Activated CD4-positive, alpha-beta T cell treated with anti-CD3 and anti-CD28 coated beads, Interleukin-2, amount 50 U/mL, for 48 hours (primary cell): ENCODE results near the gene TBC1D2.
"Not testable (repeated sequence)": the region's sequence is repeated elsewhere in the genome, so short reads cannot be mapped to it uniquely, and the experiment has no call there.

Source experiments
- DNase-seq, 2 experiments: peaks; one replicate each; pipeline ENCODE4 v3.0.0-alpha.2; 2020

Gene TBC1D2, protein sequence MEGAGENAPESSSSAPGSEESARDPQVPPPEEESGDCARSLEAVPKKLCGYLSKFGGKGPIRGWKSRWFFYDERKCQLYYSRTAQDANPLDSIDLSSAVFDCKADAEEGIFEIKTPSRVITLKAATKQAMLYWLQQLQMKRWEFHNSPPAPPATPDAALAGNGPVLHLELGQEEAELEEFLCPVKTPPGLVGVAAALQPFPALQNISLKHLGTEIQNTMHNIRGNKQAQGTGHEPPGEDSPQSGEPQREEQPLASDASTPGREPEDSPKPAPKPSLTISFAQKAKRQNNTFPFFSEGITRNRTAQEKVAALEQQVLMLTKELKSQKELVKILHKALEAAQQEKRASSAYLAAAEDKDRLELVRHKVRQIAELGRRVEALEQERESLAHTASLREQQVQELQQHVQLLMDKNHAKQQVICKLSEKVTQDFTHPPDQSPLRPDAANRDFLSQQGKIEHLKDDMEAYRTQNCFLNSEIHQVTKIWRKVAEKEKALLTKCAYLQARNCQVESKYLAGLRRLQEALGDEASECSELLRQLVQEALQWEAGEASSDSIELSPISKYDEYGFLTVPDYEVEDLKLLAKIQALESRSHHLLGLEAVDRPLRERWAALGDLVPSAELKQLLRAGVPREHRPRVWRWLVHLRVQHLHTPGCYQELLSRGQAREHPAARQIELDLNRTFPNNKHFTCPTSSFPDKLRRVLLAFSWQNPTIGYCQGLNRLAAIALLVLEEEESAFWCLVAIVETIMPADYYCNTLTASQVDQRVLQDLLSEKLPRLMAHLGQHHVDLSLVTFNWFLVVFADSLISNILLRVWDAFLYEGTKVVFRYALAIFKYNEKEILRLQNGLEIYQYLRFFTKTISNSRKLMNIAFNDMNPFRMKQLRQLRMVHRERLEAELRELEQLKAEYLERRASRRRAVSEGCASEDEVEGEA

GRCh38 chr9:98255578-98256296, at the start of gene TBC1D2:
Gene TBC1D2, minus strand, starts transcription at chr9:98255649. Its CDS starts 108 bp downstream, at chr9:98255541.
- DNase-seq = peak; percentile 98

DNA sequence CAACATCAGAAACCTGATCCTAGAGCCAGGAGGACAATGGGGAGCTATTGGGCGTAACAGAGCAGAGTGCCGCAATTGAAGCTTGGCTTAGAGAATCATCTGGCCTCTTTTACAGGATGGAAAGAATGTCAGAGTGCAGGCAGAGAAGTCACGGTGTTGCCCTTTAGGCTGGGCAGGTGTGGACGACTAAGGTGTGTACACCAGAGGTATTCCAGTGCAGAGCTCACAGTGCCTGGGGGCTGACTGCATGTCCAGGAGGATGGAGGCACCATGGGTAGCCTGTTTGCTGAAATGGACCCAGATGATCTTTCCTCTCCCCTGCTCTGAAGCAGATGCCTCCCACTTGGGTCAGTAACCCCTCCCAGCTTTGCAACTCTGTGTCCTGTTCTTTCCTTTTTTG, 48.9 kb upstream of the TBC1D2 start:
- DNase-seq = no peak

DNA sequence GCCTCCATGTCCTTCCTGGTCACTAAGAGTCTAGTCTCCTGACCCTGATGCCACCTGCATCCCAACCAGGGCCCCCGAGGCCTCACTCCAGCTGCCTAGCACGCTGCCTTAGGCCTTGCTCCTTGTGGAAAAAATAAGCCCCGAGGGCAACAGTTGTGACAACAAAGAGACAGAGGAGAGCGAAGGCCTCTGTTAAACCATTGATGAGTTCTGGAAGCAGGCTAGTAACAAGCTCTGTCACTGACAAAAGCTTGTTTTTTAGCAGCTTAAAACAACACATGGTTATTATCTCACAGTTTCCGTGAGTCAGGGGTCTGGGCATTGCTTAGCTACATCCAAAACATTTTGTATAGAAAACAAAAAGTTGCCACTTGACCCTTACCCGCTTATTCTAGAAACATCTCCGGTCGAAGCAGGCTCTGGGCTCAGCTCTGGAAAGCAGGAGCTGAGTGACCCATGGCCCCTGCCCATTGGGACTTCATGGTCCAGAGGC, 48.2 kb upstream of the TBC1D2 start:
- DNase-seq = no peak

GRCh38 chr9:98302938-98303632, 47.6 kb upstream of the TBC1D2 start:
- DNase-seq = no peak

GRCh38 chr9:98302150-98302549, 46.7 kb upstream of the TBC1D2 start:
- no peak for DNase-seq

GRCh38 chr9:98300611-98301010, 45.2 kb upstream of the TBC1D2 start:
- DNase-seq = no peak

DNA sequence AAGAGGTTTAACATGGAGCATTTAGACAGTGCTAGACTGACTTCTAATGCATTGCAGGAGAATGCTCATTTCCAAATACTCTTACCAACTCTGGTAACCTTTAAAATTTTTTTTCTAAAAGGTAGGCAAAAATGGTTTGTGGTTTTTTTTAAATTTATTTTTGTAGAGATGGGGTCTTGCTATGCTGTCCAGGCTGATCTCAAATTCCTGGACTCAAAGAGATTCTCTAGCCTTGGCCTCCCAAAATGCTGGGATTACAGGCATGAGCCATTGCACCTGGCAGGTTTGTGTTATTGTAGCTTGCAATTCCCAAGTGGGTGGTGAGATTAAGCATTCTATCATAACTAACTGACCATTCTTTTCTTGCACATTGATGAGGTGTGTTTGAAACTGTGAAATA, 43.0 kb upstream of the TBC1D2 start:
- DNase-seq = no peak

- no peak for DNase-seq
Observed at GRCh38 chr9:98295824-98296223, 40.4 kb upstream of the TBC1D2 start.

DNA sequence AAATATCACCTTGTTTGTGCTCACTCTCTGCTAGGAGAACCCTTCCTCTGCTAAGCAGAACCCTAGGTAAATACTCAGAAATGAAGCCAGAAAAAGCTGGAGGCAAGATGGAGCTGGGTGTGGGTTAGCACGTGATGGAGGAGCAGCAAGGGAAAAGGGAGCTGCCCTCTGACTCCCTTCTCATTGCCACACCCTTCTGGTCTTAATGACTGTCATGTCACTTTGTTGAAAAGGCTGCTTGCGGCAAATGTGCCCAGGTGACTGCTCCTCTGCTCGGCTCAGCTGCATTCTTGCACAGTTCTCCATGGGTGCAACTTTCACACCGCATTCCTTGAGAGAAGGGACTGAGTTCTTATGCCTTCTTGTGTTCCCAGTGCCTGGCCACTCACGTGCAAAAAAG, 36.4 kb upstream of the TBC1D2 start:
- no peak for DNase-seq

DNA sequence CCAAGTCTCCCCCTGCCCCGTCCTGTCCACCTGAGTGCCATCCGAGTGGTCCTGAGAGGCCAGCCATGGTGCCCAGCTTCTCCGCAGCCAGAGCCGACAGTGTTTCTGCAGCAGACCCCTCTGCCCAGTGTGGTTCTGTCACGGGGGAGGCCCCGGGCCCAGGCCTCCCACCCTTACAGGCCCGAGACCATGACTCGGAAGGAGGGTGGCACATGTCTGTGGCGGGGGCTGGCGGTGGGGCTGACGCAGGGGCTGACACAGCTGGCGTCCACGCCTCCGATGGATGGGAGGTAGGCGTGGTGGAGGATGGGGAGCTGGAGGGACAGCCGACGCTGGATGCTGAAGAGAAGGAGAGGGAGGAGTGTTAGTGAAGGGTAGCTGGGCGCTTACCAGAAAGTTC, 35.0 kb upstream of the TBC1D2 start:
- DNase-seq = no peak

DNA sequence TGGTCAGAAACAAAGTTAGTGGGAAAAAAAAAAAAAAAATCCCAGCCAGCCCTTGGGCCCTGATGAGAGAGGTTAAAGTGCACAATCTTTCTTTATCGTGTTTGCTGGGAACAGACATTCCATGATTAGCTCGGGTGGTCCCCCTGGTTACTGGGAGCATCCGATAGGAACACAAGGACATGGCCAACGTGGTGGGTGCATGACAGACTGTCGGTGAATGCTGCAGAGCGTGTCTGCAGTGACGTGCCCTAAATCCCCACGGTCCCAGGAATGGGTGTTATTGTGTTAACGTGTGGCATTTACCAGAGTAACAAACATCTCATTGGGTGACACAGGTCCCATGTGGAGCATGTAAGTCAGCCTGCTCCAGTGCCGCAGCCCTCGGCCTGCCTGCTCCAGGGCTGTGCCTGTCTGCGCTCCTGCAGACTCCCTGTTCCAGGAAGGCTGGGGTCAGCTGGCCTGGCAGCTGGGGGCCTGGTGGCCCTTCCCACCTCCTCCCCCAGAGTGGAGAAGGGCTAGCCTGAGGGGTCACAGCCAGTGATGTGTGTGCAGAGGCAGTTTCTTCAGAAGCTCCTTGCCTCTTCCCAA, 34.3 kb upstream of the TBC1D2 start:
- DNase-seq = no peak

DNA sequence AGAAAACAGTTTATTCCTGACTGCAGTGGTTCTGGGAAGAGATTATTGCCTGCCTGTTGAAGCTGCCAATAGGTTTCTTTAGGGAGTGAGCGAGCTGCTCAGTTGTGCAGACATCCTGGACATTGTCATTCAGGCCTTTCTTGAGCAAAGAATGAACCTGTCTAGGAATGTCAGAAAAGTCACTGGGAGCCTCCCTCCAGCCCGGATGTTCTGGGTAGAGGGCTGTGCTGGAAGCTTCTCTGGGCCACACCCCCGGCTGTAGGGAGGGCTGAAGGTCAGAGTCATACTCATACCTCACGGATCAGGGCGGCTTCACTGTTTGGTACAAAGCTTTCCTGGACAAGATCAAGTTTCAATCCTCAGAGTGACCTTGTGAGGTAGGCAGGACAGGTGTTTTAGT, 33.4 kb upstream of the TBC1D2 start:
- DNase-seq = no peak

GRCh38 chr9:98287384-98287783, 31.9 kb upstream of the TBC1D2 start:
- DNase-seq = no peak

- no peak for DNase-seq
Observed at GRCh38 chr9:98285446-98285845, 30.0 kb upstream of the TBC1D2 start.

GRCh38 chr9:98284754-98285153, 29.3 kb upstream of the TBC1D2 start:
- DNase-seq = no peak

DNA sequence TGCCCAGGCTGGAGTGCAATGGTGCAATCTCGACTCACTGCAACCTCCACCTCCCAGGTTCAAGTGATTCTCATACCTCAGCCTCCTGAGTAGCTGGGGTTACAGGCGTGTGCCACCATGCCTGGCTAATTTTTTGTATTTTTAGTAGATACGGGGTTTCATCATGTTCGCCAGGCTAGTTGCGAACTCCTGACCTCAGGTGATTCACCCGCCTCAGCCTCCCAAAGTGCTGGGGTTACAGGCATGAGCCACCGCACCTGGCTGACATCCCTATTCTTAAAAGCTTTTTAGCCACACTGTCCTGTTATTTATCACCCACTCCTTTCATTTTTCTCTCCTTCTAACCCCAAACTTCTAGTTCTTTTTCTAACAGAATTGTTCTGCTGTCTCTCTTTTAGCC, 27.7 kb upstream of the TBC1D2 start:
- DNase-seq = not testable (repeated sequence)

GRCh38 chr9:98281281-98281680, 25.8 kb upstream of the TBC1D2 start:
- DNase-seq = no peak

- DNase-seq = no peak
Observed at GRCh38 chr9:98280574-98280973, 25.1 kb upstream of the TBC1D2 start.

- DNase-seq = no peak
Observed at GRCh38 chr9:98280162-98280561, 24.7 kb upstream of the TBC1D2 start.

DNA sequence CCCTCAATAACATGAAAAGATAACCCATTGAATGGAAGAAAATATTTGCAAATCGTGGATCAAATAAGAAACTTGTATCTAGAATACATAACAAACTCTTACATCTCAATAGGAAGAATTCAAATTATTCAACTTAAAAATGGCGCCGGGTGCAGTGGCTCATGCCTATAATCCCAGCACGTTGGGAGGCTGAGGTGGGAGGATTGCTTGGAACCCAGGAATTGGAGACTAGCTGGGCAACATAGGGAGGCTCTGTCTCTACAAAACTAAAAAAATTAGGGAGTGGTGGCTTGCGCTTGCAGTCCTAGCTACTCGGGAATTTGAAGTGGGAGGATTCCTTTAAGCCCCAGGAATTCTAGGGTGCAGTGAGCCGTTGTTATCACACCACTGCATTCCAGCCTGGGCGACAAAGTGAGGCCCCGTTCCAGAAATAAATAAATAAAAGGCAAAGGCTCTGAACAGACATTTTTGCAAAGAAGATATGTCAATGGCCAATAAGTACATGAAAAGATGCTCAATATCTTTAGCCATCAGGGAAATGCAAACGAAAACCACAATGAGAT, 21.5 kb upstream of the TBC1D2 start:
- no peak for DNase-seq

GRCh38 chr9:98275159-98275558, 19.7 kb upstream of the TBC1D2 start:
- no peak for DNase-seq

- DNase-seq = no peak
Observed at GRCh38 chr9:98272083-98272482, 16.6 kb upstream of the TBC1D2 start.
